Measurements from ENCODE around the gene MARCHF7. TPM values are rescaled to one million over a fixed set of nuclear protein-coding genes. Genes with fewer than 3 reads are reported as not detected.

The MARCHF7 gene
- total and polyA plus RNA-seq, 2 donors, result 80.1 to 118 TPM

Other genes starting within 250 kb of the MARCHF7 start
- gene BAZ2B, start 96.0 kb upstream of the MARCHF7 start, total RNA-seq, result 43.3 TPM
- gene BAZ2B, start 96.0 kb upstream of the MARCHF7 start, polyA plus RNA-seq, result 16.9 TPM
- gene CD302, start 85.7 kb downstream of the MARCHF7 start, total RNA-seq, result 4.6 TPM
- gene CD302, start 85.7 kb downstream of the MARCHF7 start, polyA plus RNA-seq, result 13.7 TPM
- gene LY75, start 192.2 kb downstream of the MARCHF7 start, total RNA-seq, result 90.6 TPM
- 20.2 TPM for gene LY75, start 192.2 kb downstream of the MARCHF7 start, polyA plus RNA-seq